ENCODE measurements around the gene GALNT18. TPM values are rescaled to one million over a fixed set of nuclear protein-coding genes. Genes with fewer than 3 reads are reported as not detected.

The GALNT18 gene
- total RNA-seq, 2 donors from 2014 or later, result not detected

- no peaks in the 10 kb centered on the region for H3K36me3 Mint-ChIP-seq (ENCODE audit: low read depth)
- ATAC-seq (no peak), DNase-seq (no peak)
- H3K9me3 ChIP-seq (ENCODE audit: control insufficient read depth, low read length, poor library complexity, severe bottlenecking), result no peaks in the 10 kb centered on the region
- H3K27ac Mint-ChIP-seq, result no peak overlapping the region
- H3K27me3 Mint-ChIP-seq, result peaks cover 25% of the 10 kb centered on the region
- H3K4me3 Mint-ChIP-seq, result no peak overlapping the region
- H3K4me1 Mint-ChIP-seq, result no peaks in the 10 kb centered on the region
These were observed 224.8 kb downstream of the GALNT18 start for GRCh38 chr11:11397036-11397415.

GRCh38 chr11:11396301-11397035 is 225.3 kb downstream of the GALNT18 start:
- ATAC-seq (no peak), DNase-seq (no peak)
- Mint-ChIP-seq H3K4me1 (no peaks in the 10 kb centered on the region), H3K36me3 (ENCODE audit: low read depth) (no peaks in the 10 kb centered on the region), H3K27ac (no peak overlapping the region), H3K4me3 (no peak overlapping the region), H3K27me3 (peaks cover 25% of the 10 kb centered on the region)
- H3K9me3 ChIP-seq (ENCODE audit: control insufficient read depth, low read length, poor library complexity, severe bottlenecking), result no peaks in the 10 kb centered on the region

GRCh38 chr11:11395126-11395525 is 226.7 kb downstream of the GALNT18 start:
- H3K4me1 Mint-ChIP-seq, result no peaks in the 10 kb centered on the region
- no peak overlapping the region for H3K4me3 Mint-ChIP-seq
- no peak for DNase-seq
- ATAC-seq, result no peak
- H3K9me3 ChIP-seq (ENCODE audit: control insufficient read depth, low read length, poor library complexity, severe bottlenecking), result no peaks in the 10 kb centered on the region
- no peak overlapping the region for H3K27ac Mint-ChIP-seq
- H3K36me3 Mint-ChIP-seq (ENCODE audit: low read depth), result no peaks in the 10 kb centered on the region
- H3K27me3 Mint-ChIP-seq, result peaks cover 21% of the 10 kb centered on the region

- Mint-ChIP-seq H3K4me3 (no peak overlapping the region), H3K36me3 (ENCODE audit: low read depth) (no peaks in the 10 kb centered on the region), H3K4me1 (no peaks in the 10 kb centered on the region), H3K27ac (no peak overlapping the region), H3K27me3 (peaks cover 24% of the 10 kb centered on the region)
- DNase-seq (no peak), ATAC-seq (no peak)
- H3K9me3 ChIP-seq (ENCODE audit: control insufficient read depth, low read length, poor library complexity, severe bottlenecking), result no peaks in the 10 kb centered on the region
These were observed 227.6 kb downstream of the GALNT18 start for GRCh38 chr11:11394241-11394640.

- DNase-seq (no peak), ATAC-seq (no peak)
- Mint-ChIP-seq H3K4me1 (no peaks in the 10 kb centered on the region), H3K4me3 (no peak overlapping the region), H3K27me3 (peaks cover 31% of the 10 kb centered on the region), H3K27ac (no peak overlapping the region), H3K36me3 (ENCODE audit: low read depth) (no peaks in the 10 kb centered on the region)
- H3K9me3 ChIP-seq (ENCODE audit: control insufficient read depth, low read length, poor library complexity, severe bottlenecking), result no peaks in the 10 kb centered on the region
These were observed 229.9 kb downstream of the GALNT18 start for GRCh38 chr11:11391796-11392463.

GRCh38 chr11:11391169-11391568 is 230.6 kb downstream of the GALNT18 start:
- DNase-seq (no peak), ATAC-seq (no peak)
- Mint-ChIP-seq H3K27me3 (peaks cover 26% of the 10 kb centered on the region), H3K4me3 (no peak overlapping the region), H3K4me1 (no peaks in the 10 kb centered on the region), H3K27ac (no peak overlapping the region), H3K36me3 (ENCODE audit: low read depth) (no peaks in the 10 kb centered on the region)
- H3K9me3 ChIP-seq (ENCODE audit: control insufficient read depth, low read length, poor library complexity, severe bottlenecking), result no peaks in the 10 kb centered on the region

- Mint-ChIP-seq H3K4me1 (no peaks in the 10 kb centered on the region), H3K27ac (no peak overlapping the region), H3K27me3 (peaks cover 26% of the 10 kb centered on the region), H3K36me3 (ENCODE audit: low read depth) (no peaks in the 10 kb centered on the region), H3K4me3 (no peak overlapping the region)
- H3K9me3 ChIP-seq (ENCODE audit: control insufficient read depth, low read length, poor library complexity, severe bottlenecking), result no peaks in the 10 kb centered on the region
- DNase-seq (no peak), ATAC-seq (no peak)
These were observed 231.6 kb downstream of the GALNT18 start for GRCh38 chr11:11390068-11390771.

GRCh38 chr11:11389238-11389637 is 232.6 kb downstream of the GALNT18 start:
- H3K27me3 Mint-ChIP-seq, result peaks cover 20% of the 10 kb centered on the region
- DNase-seq (no peak), ATAC-seq (no peak)
- H3K27ac Mint-ChIP-seq, result no peak overlapping the region
- H3K4me3 Mint-ChIP-seq, result no peak overlapping the region
- H3K36me3 Mint-ChIP-seq (ENCODE audit: low read depth), result no peaks in the 10 kb centered on the region
- H3K9me3 ChIP-seq (ENCODE audit: control insufficient read depth, low read length, poor library complexity, severe bottlenecking), result no peaks in the 10 kb centered on the region
- no peaks in the 10 kb centered on the region for H3K4me1 Mint-ChIP-seq

- no peak overlapping the region for H3K4me3 Mint-ChIP-seq
These were observed 234.0 kb downstream of the GALNT18 start for GRCh38 chr11:11387622-11388305.

GRCh38 chr11:11387207-11387606 is 234.6 kb downstream of the GALNT18 start:
- no peak overlapping the region for H3K4me3 Mint-ChIP-seq
- no peaks in the 10 kb centered on the region for H3K4me1 Mint-ChIP-seq
- no peak for DNase-seq
- no peaks in the 10 kb centered on the region for H3K9me3 ChIP-seq (ENCODE audit: control insufficient read depth, low read length, poor library complexity, severe bottlenecking)
- ATAC-seq, result no peak
- H3K27ac Mint-ChIP-seq, result no peak overlapping the region
- H3K27me3 Mint-ChIP-seq, result peaks cover 26% of the 10 kb centered on the region
- H3K36me3 Mint-ChIP-seq (ENCODE audit: low read depth), result no peaks in the 10 kb centered on the region

More at GRCh38 chr11:11387622-11388305, 234.0 kb downstream of the GALNT18 start:
- no peaks in the 10 kb centered on the region for H3K9me3 ChIP-seq (ENCODE audit: control insufficient read depth, low read length, poor library complexity, severe bottlenecking)
- H3K27ac Mint-ChIP-seq, result no peak overlapping the region
- peaks cover 26% of the 10 kb centered on the region for H3K27me3 Mint-ChIP-seq
- no peaks in the 10 kb centered on the region for H3K36me3 Mint-ChIP-seq (ENCODE audit: low read depth)
- no peaks in the 10 kb centered on the region for H3K4me1 Mint-ChIP-seq
- ATAC-seq, result no peak
- no peak for DNase-seq

GRCh38 chr11:11384829-11385228 is 237.0 kb downstream of the GALNT18 start:
- Mint-ChIP-seq H3K27me3 (peaks cover 26% of the 10 kb centered on the region), H3K4me3 (no peak overlapping the region), H3K4me1 (no peaks in the 10 kb centered on the region), H3K36me3 (ENCODE audit: low read depth) (no peaks in the 10 kb centered on the region), H3K27ac (no peak overlapping the region)
- DNase-seq, result no peak
- no peak for ATAC-seq
- no peaks in the 10 kb centered on the region for H3K9me3 ChIP-seq (ENCODE audit: control insufficient read depth, low read length, poor library complexity, severe bottlenecking)

- H3K4me3 Mint-ChIP-seq, result no peak overlapping the region
- ATAC-seq, result no peak
These were observed 237.8 kb downstream of the GALNT18 start for GRCh38 chr11:11383995-11384394.

More at GRCh38 chr11:11383995-11384394, 237.8 kb downstream of the GALNT18 start:
- Mint-ChIP-seq H3K27me3 (peaks cover 21% of the 10 kb centered on the region), H3K27ac (no peak overlapping the region), H3K36me3 (ENCODE audit: low read depth) (no peaks in the 10 kb centered on the region), H3K4me1 (no peaks in the 10 kb centered on the region)
- DNase-seq, result no peak
- H3K9me3 ChIP-seq (ENCODE audit: control insufficient read depth, low read length, poor library complexity, severe bottlenecking), result no peaks in the 10 kb centered on the region

Measured in T-helper 17 cell (primary cell).